Nucleus accumbens (tissue), 56 donors: ENCODE measurements around the gene ABHD6.
"Not testable (repeated sequence)": the region's sequence is repeated elsewhere in the genome, so short reads cannot be mapped to it uniquely, and the experiment has no call there.

ENCODE experiments used
- DNase-seq, 56 donors: peaks; one replicate each; lab custom pipeline; 2025; lab: John Stamatoyannopoulos, UW

The ABHD6 gene, protein sequence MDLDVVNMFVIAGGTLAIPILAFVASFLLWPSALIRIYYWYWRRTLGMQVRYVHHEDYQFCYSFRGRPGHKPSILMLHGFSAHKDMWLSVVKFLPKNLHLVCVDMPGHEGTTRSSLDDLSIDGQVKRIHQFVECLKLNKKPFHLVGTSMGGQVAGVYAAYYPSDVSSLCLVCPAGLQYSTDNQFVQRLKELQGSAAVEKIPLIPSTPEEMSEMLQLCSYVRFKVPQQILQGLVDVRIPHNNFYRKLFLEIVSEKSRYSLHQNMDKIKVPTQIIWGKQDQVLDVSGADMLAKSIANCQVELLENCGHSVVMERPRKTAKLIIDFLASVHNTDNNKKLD

DNA sequence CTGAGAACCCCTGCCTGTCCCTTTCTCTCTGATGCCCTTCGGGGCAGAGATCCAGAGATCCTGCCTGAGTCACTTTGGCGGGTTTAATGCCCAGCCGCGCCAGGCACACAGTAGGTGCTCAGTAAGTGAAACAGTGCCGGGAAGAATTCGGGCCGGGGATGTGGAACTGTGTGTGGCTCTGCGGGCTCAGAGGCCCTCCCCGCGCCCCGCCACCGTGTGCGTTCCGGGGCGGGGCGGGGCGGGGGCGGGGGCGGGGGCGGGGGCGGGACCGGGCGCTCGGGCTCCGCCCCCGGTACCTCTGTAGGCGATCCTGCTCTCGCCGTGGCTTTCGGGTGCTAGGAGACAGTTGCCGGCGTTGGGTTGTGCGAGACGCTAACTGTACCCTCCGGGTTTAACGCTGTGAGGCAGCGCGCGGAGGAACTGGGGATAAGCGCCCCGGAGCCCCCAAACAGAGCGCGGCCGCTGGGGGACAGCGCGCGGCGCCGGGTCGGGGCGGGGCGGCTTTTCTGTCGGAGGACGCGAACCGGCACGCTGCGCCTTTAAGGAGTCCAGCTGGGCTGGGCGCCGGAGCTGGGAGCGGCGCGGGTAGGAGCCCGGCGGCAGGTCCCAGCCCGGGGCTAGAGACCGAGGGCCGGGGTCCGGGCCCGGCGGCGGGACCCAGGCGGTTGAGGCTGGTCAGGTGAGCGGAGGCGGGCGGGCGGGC, at the start of gene ABHD6:
Gene ABHD6 (plus strand): TSS at position 555 of the 703 bp plus-strand sequence. CDS start 18,795 bp downstream, outside the sequence.
- DNase-seq, result peak in 54 of 56 donors; percentile 19 to 95 (median 79)

DNA sequence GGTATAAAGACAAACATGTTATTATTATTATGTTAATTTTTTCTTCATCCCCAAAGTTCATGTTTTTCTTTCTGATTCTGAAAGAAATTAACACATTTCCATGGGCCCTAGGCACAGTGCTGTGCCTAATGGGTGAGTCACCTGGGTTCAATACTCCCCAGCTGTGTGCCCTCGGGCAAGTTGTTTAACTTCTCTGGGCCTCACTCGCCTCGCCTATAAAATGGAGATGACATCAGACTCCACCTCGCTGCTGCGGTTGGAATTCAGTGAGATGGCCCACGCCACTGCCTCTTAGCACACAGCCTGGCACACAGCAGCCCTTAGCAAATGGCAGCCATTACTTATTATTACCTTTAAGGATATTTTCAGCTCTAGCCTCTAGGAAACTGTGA, 49.4 kb upstream of the ABHD6 start:
- DNase-seq, result no peak

DNA sequence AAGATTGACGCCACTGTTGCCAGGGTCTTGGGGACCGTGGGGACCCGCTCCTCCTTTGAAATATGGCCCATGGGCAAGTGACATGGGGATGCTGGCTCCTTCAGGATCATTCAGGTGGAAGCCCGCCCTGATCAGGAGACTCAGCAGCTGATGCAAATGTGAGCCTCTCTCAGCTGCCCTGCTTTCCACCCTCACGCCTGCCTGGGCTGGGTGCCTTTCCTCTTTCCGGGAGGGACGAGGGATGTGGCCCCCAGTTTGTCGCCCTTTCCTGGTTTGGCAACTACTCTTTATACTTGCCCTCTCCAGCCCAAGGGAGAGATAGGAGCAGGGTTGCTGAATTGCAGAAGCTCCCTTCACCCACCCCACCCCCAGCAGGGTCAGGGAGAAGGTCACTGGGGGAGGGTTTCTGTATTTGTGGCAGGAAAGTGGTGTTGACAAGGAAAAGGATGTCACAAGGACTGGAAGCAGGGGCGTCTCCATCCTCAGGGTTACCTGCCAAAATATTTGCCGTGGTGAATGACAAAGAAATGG, 48.6 kb upstream of the ABHD6 start:
- DNase-seq, result no peak

DNA sequence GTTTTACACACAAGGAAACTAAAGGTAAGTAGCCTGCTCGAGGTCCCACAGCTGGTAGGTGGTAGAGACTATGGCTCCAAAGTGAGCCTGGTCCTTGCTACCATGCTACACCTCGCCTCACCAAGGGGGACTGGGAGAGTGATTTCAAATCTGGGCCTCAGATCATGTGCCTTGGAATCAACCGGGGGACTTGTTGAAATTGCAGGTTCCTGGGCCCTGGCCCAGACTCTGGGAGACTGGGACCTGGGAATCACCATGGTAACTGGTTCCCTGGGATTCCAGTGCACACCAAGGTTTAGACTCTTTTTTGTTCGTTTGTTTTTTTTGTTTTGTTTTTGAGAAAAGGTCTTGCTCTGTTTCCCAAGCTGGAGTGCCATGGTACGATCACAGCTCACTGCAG, 47.9 kb upstream of the ABHD6 start:
- no peak for DNase-seq

DNA sequence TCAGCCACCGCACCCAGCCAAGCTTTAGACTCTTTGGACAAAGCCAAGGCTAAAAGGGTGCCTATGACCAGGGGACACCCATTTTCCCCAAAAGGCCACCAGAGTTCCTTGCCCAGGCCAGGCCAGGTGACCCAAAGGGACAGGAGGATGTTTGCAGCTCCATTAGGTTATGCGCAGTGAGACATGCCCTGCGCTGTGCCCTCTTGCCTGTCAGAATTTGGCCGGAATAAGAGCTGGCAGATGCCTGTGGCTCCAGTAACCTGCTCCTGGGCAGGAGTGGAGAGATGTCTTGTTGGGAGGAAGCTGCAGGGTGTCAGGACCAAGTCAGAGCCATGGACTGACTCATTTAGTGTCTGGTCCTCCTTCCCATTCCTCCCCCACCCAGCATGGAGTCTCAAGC, 47.3 kb upstream of the ABHD6 start:
- DNase-seq, result no peak

DNA sequence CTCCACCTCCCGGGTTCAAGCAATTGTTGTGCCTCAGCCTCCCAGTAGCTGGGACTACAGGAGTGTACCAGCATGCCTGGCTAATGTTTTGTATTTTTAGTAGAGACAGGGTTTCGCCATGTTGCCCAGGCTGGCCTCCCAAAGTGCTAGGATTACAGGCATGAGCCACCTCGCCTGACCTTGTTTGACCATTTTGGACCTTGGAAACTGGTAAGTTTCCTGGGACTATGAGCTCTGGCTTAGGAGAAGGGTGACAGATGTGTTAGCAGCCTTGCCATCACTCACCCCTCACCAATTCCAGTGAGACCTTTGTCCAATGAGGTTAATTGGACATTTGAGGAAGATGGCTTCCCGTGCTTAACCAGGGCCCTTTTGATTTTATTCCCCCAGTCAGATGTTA, 46.7 kb upstream of the ABHD6 start:
- no peak for DNase-seq

DNA sequence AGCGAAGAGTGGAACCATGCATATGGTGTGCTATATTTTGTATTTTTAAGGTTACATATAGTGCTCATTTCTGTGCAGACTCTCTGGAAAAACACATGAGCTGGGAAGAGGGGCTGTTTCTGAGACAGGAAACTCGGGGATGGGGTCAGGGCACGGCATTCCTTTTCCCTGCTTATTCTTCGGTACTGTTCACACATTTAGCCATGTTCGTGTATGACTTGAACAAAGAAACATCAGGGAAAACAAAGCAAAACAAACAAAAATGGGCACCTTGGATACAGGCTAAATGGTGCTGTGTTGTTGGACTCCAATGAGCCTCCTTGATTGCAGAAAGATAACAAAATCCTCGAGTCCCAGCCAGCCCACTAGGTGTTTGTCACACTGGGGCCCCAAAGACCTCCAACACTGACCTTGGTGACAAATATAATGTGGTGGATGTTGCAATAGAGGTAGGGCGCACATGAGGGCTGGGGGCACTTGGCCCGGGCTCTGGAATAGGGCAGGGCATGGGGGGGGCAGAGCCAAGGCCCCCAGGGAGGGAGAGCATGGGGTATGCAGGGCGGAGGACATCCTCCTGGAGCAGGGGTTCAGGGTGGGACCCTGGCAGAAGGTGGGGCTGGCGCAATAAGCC, 46.1 kb upstream of the ABHD6 start:
- no peak for DNase-seq

DNA sequence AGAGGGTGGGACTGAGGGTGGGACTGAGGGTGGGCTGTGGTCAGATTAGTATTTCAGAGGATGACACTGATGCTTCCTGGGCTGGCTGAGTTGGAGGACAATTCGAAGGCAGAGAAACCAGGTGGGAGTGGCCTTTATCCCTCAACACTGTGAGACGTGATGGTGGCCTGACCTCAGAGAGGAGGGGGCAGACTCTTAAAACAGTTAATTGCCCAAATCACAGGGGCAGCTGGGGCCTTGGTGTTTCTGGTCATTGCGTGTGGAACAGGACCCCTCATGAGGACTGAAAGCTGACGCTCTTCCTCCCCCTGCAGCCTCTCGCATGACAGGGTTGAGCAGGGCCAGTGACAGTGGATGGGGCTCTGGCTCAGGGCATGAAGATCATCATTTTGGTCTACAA, 45.5 kb upstream of the ABHD6 start:
- no peak for DNase-seq

DNA sequence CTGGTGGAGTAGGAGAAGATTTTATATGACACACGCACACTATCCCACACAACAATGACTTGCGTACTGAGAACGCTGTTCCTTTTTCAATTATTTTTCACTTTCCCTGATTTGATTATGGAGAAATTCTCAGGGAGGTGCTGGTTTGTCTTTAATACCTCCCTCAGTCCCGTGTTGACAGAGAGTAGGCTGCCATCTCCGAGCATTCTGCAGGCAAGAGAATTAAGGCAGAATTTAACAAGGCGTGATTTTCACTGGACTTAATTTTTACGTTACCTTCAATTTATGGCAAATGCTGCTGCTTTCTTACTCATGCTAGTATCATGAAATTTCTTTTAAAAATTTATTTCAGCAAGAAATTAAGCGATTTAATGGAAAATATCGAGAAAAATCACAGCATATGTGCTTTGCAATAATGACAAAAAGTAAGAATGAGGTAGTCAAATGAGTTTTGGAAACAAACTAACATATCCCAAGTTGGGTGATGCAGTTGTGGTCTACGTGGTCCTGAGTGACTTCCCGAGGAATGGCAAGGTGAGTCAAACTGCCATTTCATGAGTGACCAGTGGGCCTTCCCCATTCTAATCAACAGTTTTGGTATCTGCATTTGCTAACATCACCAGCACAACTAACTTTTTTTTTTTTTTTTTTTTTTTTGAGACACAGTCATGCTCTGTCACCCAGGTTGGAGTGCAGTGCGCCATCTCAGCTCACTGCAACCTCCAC, 43.7 kb upstream of the ABHD6 start:
- no peak for DNase-seq

DNA sequence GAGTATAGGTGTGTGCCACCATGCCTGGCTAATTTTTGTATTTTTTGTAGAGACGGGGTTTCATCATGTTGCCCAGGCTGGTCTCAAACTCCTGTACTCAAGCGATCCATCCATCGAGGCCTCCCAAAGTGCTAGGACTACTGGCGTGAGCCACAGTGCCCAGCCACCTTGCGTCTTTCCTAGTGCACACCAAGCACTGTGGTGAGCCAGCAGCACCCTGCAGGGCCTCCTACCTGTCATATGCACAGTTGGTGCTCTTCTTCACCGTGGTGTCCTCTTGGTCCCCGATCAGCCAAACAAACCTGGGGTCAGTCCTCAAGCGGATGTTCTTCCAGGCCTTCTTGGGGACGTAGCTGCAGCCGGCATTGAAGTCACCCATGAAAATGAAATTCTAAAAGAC, 40.0 kb upstream of the ABHD6 start:
- no peak for DNase-seq

DNA sequence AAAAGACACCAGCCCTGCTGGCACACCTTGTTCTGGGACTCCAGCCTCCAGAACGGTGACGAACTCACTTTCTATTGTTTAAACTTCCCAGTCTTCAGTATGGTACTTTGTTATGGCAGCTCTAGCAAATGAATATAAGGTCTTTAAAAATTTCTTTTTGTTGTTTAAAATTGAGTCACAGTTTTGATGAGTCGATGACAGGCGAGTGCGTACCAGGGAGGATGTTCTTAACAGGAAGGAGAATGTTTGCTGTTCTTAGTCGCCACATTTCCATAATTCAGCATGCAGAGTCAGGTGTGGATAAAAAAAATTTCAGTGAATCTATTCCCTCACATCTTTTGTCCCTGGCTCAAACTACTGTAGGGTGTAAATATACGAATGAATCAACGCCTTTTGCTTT, 39.2 kb upstream of the ABHD6 start:
- DNase-seq, result peak in 11 of 56 donors; percentile 10 to 59 (median 30)

DNA sequence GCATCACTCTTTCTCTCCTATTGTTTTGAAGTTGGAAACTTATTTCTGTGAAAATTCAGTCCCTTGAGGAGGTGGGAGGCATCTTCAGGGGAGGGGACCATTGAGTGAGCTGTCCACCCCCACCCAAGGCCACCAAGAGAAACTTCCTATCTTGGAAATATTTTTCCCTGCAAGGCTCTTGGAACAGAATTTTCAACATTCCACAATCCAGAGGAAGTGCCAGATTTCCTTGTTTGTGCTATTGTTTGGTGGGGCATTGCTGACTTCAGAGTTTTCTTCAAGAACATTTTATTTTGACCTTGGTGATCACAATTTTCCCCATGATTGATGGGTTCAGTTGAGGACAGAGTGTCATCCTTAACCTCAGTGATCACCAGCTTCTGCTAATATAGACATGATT, 38.8 kb upstream of the ABHD6 start:
- no peak for DNase-seq

DNA sequence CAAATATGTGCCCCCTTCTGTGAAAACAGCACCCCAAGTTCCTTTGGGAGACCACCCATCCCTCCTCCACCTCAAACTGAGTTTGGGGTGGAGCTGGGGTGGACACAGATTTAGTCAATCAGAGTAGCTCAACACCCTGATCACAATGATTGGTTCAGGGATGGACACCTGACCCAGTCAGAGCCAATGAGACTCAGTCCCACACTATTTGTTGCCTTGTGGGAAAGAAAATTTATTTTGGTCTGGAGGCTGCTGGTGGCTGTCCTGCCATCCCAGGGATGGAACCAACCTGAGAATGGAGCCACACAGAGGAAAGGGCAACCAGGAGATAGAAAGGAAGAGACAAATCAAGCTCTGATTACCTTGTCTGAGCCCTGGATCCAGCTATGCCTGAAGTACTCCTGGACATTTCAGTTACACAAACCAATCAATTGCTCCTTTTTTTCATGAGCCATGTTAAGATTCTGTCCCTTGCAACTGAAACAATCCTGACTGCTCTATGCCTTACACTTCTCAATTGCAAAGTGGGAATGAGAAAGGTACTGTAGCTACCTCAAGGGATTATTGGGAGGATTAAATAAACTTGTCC, 37.4 kb upstream of the ABHD6 start:
- no peak for DNase-seq

DNA sequence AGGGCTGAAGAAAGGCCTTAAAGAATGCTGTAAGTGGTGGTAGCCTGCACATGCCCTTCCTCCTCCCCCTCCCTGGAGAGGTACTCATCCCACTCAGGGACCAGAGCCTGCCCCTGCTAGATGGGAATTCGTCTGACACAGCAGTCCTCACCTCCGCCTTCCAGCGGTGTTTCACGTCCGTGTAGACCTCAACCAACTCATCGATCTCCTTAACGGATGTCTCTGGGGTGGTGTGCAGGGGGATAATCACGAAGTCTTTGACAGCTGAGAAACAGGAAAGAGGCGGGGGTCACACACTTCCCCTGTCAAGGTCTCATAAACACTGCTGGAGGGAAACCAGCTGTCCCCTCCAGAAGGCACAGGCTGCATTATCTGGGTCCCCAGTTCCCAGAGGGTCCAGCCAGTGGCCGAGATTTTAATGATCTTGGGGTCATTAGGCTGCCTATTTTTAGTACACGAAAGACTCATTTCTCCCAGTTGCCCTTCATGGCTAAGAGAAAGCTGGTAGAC, 36.7 kb upstream of the ABHD6 start:
- DNase-seq, result no peak

DNA sequence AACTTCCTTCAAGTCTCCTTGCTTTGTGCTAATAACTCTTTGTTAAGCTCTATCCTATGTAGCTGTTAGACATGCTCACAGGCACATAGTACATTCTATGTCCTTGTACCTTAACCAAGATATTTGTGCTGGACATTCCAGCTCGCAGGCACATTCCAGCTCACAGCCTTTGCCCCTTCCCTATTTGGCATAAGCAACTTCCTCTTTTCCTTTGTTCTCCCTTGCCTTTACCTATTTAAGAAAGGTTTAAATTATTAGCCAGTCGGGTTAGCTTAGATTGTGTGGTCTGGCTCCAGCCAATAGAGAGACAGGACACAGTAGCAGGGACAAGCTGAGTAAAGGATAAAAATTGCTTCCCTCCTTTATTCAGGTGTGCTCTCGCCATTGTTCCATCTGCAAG, 36.1 kb upstream of the ABHD6 start:
- not testable (repeated sequence) for DNase-seq

DNA sequence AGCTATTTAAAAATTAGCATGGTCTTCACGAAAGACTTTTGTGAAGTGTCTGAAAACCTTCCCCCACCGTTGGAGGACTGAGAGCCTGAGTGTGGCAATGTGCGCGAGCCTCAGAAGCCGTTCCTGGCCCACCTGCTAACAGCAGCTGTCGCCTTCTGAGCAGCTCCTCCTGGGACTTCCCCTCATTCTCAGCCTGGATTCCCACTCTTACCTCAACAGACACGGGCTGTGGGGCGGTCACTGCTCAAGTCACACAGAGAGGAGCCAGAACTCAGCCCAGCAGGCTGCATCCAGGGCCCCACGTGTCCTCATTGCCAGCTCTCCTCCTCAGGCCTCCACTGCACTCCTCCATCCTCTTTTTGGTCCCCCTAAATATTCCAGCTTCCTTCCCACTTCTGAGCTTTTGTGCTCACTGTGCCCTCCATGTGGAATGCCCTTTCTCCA, 34.7 kb upstream of the ABHD6 start:
- DNase-seq, result no peak

DNA sequence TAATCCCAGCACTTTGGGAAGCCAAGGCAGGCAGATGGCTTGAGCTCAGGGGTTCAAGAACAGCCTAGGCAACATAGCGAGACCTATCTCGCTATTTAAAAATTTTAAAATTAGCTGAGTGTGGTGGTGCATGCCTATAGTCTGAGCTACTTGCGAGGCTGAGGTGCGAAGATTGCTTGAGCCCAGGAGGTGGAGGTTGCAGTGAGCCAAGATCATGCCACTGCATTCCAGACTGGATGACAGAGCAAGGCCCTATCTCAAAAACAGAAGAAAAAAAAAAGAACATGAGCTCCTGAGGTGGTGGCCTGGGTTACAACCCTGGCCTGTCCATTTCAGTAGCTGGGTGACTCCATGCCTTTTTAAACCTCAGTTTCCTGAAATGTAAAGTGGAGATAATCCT, 34.1 kb upstream of the ABHD6 start:
- no peak for DNase-seq

DNA sequence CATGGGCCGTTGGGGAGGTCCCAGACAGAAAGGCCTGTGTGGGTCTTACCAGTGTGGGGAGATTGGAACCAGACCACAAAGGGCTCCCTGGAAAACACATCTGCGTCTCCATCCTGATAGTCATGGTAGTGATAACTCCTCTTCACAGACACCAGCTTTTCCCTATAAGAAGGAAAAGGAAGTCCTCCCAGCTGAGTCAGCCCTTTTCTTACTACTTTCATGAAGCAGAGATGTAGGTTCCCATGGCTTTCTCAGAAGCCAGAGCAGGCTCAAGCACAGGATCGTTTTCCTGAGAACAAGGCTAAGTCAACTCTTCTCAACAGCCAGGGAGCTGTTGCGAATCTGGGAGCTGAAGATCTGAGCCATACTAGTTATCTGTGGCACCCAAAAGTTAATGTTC, 32.9 kb upstream of the ABHD6 start:
- no peak for DNase-seq

DNA sequence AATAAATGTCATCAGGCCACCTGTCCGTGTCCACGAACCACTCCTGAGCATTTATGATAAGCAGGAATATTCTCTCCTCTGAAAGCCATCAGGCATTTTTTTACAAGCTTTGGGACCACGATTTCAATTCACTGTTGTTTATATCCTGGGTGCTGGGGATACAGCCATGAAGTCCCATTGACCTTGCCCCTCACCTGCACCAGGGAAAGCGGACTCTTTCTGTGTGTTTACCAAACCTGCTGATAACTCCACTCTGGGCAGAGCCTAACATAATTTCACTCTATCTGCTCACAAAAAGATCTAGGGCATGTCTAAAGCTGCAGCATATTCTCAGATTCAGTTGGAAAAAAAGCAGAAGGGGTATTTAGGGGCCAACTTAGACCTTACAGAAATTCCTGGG, 31.6 kb upstream of the ABHD6 start:
- no peak for DNase-seq

DNA sequence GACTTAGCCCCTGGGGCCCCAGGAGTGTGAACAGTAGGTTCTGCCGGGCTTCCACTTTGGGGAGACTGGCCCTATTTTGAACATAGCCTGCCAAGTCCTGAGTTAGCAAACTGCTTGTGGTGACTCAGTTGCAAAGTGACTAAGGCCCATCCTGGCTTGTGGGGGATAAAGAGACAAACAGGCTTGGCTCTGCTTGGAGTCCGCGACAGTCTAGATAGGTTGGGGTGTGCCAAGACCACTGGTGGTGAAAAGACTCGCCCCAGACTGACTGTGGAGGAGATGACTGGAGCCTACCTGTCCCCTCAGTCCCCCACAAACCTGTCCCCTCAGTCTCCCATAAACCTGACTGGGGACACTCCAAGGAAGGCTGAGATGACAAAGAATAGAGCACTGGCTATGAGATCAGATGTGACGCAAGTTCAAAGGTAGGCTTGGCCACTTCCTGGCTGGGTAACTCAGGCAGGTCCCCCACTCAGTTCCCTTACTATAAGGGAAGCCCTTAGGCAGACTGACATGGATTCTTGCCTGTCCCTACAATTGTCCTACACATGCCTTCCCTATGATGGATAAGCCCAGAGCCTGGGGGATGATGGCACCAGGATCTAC, 31.1 kb upstream of the ABHD6 start:
- DNase-seq, result no peak
